Stimulated activated CD4-positive, alpha-beta T cell treated with anti-CD3 and anti-CD28 coated beads, Interleukin-4, amount 100 ng/mL, for 1 hour (primary cell): ENCODE measurements around the gene PLS1.

Experiments
- DNase-seq: peaks from one replicate; pipeline ENCODE4 v3.0.0-alpha.2; 2020

PLS1 gene

DNA sequence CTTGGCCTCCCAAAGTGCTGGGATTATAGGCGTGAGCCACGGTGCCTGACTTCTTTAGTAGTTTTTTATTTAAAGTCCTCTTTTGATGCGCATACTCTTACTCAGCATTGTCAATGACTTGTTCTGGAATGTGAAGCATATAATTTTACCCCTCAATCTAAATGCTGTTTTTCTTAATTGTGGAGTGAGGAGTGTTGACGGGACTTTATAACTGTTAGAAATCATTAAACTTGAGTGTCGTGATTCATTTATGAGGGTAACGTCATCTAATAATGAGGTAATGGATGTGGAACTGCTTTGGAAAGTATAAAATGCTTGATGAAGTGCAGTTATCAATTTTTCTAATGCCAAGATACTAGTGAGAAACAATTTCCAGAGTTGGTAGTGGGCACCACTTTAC is 48.3 kb downstream of the PLS1 start:
- DNase-seq, result no peak

DNA sequence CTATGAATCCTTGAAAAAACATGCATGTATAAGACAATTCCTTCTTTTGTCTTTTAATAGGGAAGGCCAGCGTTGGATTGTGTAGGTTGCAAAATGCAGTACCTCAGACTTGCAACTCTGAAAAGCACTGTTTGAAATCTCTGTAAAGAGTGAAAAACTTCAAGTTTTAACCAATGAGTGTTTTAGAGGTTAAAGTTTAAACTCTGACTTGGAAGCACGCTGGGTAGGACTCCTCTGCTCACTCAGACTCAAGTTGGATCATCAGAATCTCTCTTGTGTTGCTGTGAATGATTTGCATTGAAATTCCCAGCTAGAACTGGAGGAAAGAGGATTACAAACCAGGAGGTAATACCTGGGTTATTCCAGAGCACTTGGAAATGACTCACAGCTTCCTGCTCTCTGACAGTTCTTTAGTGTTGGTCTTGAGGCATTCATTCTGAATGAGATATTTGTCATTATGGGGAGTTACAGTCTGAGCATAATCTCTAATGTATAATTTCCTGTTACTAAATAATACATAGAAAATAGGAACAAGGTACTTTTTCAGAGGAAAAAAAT is 49.1 kb downstream of the PLS1 start:
- DNase-seq, result no peak

DNA sequence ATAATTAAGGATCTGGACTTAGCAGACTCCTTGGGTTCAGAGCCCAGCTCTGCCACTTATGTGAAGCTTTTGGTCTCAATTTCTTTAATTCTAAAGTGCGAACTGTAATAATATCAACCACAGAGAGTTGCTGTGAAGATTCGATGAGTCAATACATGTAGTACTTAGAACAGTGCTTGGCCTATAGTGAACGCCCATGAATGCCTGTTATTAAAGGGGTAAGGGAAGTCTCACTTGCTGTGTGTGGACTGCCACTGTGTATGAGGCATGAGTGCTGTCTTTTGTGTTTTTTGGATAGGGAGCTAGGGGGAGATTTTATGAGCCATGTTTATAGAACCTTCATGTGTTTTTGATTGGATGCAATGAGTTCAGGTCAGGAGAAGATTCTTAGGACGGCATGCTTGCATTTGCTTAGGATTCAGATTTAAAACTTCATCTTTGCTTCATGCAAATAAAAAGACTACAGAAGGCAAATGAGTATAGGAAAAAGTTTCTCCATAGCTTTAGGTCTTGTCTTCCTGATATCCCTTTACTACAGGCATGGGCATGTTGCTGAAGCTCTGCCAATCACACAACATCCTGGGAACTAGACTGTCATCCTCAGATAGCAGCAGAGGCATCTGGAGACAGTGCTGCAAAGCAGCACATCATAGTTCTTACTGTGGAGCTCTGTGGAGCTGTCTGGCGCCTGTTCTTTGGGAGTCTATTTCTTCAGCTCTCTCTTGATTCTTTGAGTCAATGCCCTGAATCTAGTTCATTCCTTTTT is 50.0 kb downstream of the PLS1 start:
- DNase-seq, result no peak

DNA sequence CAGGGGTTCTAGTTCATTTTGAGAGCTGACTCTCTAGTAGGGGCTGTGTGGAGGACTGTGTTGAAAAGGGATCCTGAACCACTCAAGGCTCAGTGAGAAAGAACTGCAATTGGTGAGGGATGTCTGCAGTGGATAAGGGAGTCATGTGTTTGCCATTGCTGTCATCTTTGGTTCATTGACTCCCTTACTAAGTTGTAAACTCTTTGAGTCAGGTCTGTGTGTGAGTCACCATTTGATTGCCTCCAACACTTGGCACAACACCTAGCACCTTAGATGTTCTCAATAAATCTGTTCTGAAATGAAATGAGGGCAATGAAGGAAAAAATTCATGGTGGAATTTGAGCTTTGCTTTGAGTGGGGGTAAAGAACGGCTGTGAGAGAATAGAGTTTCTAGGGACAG is 51.7 kb downstream of the PLS1 start:
- DNase-seq, result no peak

DNA sequence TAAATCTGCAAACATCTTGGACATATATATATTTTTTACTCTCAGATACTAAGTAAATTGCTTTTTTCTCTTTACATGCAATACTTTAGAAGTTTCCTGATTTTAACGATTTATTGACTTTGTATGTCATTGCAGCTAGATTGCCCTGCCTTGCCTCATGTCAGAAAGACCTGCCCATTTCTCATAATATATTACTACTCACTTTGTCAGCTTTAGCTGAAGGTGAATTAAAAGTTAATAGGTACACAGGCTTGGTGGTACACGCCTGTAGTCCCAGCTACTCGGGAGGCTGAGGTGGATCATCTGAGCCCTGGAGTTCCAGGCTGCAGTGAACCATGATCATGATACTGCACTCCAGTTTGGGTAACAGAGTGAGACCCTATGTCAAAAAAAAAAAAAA is 52.8 kb downstream of the PLS1 start:
- no peak for DNase-seq

DNA sequence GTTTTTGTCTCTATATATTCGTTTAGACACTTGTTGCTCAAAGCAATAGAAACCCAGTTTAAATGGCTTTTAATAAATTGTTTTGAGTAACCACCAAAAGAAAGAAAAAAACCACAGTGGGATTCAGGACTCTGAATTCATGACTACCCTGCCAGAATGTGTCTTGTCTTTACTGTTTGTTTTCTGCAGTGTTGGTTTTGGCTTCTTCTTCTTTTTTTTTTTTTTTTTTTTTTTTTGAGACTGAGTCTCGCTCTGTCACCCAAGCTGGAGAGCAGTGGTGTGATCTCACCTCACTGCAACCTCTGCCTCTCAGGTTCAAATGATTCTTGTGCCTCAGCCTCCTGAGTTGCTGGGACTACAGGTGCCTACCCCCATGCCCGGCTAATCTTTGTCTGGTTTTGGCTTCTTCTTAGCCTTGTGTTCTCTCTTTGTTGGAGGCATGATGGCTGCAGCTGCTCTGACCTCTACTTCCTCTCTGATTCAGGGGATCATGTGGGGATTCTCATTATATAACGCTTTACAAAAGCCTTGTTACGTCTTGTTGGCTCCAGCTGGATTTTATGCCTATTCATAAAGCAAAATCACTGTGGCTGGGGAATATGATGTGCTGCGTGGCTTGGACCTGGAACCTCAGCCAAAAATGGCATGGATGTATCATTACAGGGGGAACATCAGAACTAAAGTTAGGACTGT is 54.0 kb downstream of the PLS1 start:
- DNase-seq, result no peak

DNA sequence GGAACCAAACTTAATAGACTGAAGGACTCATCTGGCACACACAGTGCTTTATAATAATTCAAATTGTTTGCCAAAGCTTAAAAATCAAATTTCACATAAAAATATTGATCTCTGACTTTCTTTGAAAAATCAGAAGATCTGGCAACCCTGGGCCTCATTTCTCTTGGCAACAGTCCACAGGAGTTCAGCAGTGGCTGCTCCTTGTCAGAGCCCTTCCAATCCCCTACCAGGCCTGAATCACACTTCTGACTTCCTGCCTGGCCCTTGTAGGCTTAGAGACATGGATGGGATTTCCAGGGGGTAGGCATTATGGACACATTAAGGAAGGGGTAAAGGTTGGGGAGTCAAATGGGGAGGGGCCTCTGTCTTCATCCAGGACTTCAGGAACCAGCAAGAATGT is 55.5 kb downstream of the PLS1 start:
- DNase-seq, result no peak

DNA sequence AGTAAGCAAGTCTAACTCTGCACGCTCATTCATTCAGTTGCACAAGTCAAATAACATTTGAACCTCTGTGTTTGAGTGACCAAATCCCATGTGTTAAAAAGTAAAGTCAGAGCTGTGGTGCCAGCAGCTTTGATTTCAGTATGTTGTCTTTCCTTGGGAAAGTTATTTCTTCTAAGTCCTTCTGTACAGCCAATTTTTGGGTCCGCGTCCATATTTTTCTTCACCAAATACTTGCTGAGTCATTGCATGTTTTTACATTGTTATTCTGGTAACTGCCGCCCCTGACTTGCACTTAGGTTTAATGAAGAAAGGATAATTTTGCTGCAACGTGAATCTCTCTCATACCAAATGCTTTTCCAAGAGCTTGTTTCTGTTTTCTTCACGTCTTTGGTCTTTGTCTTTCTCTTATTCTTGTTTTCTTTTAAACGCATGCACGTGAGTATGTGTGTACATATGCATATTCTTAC is 56.7 kb downstream of the PLS1 start:
- no peak for DNase-seq

DNA sequence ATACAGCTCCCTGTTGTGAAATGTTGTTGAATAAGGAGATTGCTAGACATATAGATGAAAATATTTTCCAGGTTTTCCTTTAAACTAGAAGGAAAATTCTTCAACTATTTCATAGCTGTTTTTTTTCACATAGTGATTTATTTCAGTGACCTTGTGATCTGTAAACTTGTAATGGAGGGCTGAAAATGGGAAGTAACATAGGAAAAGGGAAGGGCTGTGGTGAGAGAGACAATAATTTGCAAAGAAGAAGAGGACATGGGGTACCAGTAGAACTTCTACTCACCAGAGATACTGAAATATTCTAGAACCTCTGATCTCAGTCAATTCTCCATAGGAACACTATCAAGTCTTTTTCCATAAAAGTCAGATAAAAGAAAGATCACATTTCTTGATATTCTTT is 60.4 kb downstream of the PLS1 start:
- no peak for DNase-seq

DNA sequence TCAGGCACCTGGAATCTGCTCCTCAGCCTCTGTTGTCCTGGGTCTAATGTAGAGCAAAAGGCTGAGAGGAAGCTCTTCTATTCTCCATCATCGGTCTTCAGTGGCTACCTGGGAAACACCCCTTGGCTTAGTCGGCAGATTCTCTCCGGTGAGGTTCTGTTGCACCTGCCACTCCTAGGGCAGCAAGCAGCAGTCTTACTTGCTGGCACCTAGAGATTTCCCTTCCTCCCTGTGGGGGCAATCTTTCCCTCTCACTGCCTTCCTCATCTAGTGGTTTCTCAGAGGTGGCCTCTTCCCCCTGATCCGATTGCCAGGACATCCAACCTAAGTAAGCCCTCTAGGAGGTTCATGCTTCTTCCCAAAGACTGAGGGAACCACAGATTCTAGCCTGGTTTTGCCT is 60.8 kb downstream of the PLS1 start:
- DNase-seq, result no peak

DNA sequence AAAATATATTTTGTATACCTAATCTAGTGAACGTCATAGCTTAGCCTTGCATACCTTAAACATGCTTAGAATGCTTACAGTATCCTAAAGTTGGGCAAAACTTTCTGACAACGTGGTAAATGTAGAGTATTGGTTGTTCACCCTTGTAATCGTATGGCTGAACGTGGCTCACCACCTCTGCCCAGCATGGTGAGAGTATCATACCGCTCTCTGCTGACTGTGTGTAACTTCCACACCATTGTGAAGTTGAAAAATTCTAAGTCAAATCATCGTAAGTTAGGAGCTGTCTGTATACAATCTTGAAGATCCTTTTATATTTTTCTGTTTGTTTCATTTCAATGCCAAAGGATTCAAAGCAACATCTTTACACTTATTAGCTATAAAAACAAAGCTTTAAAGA is 64.2 kb downstream of the PLS1 start:
- no peak for DNase-seq

DNA sequence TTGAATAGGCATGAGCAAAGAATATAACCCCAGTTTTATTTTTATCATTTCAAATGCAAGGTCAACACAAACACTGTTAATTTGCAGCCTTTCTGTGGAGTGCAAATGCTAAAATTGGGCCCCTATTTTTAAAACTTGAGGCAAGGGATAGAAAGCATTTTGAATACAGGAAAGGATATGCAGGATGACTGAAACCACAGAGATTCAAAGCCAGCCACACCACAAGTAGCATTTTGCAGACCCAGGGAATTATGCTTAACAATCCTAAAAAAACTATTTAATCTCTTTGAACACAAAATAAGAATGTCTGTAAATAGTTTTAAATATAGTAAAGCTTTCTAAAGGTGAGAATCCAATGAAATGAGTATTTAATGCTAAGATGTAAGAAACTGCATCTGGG is 64.7 kb downstream of the PLS1 start:
- no peak for DNase-seq

DNA sequence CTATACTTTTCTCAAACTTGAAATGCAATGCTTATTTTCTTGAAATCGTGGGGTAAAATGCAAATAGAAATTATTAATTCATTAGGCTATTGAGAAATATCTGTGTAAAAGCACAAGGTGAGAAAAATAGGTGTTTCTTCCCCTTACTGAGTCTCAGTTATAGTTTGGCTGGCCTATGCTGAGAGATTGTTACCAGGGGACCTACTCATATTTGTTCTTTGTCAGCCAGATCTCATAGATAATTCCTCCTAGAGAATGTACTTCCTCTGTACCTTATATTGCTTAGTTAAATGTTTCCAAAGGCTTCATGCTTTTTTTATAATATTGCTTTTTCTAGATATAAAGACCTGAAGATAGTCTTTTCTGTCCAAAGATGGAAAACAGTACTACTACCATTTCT is 67.7 kb downstream of the PLS1 start:
- DNase-seq, result no peak

DNA sequence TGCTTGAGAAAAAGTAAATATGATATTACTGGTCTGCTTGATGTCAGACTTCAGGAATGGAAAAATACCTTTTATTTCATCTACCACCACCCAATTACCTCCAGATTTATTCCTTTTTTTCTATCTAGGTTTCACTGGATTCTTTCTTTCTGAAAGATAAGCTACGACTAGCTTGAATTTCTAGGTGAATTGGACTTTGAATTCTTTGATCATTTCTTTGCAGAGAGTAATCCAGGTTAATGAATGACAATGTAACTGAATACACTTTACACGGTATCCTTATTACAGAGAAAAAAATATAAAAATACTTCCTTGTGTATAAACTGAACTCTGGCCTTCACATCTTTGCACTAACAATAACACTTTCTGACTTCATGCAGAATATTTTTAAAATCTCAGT is 68.1 kb downstream of the PLS1 start:
- no peak for DNase-seq

DNA sequence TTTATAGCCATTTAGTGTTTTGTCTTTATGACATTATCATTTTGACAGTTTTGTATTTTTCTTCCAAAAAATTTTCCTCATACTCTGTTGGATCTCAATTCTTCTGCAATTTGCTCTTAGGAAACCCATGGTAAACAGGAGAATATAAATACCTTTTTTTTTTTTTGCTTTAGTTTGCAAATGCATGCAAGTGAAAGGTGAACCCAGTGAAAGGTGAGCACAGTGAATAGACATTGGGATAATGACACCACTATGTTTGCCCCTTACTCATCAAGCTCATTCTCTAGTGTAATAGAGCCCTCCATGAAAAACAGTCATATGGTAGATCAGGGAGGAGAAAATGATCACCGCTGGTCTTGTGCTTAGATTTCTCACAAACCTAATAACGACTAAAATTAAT is 68.6 kb downstream of the PLS1 start:
- DNase-seq, result no peak

DNA sequence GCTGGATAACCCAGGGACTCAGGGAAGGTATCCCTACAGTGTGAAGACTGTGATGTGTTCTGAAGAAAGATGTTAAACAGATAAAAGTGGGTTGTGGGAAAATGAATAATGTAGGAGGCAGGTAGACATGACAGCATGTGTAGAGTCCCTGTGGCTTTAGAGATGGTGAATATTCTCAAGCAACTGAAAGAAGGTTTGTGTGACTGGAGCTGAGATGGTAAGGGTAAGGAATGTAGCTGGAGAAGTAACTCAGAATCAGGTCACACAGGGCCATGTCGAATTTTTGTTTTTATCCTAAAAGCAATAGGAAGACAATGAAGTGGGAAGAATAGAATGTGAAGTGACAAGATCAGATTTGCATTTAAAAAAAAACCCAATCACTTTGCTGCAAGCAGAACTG is 73.9 kb downstream of the PLS1 start:
- DNase-seq, result no peak

DNA sequence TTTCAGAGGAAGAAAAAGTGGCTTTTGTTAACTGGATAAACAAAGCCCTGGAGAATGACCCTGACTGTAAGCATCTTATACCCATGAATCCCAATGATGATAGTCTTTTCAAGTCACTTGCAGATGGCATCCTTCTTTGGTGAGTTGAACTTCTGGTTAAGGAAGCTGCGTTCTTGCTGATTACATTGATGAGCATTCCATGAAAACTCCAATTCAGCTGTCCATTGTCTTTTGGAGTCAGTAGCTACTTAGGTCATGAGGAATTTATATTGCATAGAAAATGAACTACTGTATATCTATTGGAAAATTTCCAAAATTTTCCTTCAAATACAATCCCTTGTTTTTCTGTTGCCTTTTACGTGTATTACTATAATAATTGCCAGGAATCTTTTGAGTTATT is 80.0 kb downstream of the PLS1 start:
- no peak for DNase-seq

DNA sequence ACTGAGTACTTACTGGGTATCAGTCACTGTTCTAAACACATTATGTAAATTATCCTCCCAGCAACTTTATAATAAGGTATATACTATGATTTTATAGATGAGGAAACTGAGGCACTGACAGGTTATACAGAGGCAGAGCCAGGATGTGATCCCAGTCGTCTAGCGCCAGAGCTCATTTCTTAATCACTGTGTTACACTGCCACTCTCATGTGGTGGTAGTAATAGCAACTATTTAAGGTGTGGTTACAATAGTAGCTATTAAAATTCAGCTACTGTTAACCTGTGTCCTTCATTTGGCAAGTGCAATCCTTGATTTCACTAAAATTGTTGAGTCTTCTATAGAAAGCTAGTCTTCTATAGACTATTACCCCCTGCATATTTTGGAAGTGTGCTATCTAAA is 84.5 kb downstream of the PLS1 start:
- DNase-seq, result no peak

DNA sequence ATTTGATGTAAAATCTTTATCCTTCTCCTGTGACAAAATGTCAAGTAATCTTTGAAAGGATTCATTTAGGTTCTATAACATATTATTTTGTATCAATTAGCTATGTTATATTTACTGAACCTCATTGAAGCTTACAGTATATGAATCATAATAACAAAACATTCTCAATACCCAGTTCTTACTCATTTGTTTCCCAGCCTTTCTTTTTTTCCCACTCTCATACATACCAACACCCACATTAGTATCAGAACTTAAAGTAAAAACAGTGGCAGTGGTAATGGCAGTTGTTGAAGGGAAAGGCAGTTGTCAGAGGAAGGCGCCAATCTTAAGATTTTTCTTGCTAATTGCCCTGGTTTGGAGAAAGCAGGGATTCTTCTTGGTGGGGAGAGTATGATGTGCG is 94.4 kb downstream of the PLS1 start:
- no peak for DNase-seq

DNA sequence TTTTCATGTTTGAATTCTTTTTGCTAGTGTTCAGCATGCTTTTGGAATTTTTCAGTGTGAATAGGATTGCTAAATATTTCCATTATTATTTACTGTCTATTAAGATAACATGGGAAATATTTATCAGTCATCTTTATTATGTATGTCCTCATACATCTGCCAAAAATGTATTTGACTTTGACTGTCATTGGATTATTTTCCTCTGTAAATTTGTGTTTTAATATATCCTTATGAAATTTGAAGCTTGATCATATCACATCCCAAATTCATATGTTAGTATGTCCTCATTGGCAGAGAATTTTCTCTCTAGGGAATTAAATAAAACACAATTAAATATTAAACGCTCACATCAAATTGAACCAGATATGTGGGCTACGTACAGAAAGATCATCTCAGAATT is 95.3 kb downstream of the PLS1 start:
- DNase-seq, result no peak

DNA sequence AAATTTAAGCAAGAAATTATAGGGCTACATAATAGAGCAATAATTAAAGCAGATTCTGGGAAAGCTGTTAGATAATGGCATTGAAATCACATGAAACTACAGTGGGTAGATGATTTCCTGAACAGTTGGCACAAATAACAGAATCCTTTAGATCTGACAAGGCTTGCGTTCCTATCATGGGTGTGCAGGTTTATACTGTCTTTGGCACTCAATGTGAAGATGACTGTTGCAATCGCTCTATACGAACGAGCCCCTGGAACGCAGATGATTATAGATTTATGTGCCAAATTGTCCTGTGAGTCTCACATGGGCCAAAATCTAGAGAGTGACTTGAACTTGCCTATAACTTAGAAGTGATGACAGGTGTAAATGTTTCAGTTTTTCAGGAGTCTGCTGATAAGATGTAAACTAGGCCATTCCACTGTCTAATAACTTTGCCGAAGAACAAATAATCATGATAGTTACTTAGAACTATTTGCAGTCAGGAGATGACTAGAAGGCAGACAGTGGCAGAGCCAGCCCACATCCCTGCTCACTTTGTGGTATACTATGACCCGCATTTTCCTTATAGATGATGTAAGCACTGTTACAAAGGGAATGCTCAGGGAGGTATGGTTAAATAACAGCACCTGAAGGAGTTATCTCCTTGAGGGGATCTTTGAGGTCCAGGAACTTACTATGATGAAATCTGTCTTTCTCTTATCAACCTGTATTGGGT is 97.1 kb downstream of the PLS1 start:
- DNase-seq, result no peak

DNA sequence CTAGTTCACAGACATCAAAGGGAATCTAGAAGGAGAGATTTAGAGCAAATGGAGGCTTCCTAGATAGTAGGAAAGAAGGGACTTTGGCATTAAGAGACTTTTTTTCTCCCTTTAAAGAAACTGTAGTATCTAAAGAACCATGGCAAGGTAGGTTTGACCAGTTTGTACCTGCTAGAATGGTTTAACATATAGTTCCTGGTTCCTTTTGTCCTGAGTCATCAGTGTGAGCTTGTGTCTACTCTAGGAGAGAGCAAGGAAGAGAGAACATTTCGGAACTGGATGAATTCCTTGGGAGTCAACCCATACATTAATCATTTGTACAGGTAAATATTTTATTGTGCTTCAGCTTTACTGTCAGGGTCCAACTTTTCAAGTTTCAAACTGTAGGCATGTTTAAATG is 98.0 kb downstream of the PLS1 start:
- DNase-seq, result no peak

DNA sequence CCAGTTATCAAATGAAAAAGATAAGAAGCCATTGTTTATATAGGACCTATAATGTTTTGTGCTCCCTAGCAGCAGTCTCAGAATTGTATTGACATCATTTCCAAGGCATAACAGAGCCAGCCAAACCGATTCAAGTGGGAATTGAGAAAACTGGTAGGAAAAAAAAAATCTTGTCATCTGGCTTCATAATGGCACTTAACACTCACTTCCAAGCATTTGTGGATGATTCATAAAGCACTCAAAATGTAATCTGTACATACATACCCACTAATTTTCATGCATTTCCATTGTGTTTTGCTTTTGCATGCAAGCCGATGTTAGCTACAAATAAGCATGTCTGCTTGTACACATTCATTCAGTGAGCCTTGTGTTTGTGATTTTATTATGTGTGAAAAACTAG is 109.0 kb downstream of the PLS1 start:
- DNase-seq, result no peak
